ENCODE data around the gene CD44.
"Not testable (repeated sequence)": the region's sequence is repeated elsewhere in the genome, so short reads cannot be mapped to it uniquely, and the experiment has no call there.

Gene CD44

DNA sequence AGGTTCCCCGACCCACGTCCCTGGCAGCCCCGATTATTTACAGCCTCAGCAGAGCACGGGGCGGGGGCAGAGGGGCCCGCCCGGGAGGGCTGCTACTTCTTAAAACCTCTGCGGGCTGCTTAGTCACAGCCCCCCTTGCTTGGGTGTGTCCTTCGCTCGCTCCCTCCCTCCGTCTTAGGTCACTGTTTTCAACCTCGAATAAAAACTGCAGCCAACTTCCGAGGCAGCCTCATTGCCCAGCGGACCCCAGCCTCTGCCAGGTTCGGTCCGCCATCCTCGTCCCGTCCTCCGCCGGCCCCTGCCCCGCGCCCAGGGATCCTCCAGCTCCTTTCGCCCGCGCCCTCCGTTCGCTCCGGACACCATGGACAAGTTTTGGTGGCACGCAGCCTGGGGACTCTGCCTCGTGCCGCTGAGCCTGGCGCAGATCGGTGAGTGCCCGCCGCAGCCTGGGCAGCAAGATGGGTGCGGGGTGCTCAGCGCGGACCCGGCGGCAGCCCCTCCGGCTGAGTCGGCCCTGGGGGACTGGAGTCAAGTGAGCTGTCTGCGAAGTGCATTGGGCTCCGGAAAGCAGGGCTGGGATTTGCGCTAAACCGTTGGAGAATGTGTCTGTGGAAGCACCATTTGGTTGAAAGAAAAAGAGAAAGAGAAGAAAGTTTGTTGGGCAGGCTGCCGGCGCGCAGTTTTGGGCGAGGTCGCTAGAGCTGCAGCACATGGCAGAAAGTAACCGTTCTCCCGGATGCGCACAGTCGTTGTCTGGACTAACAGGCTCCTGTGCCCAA, at the start of gene CD44:
CD44 (plus strand) TSS at position 229 of the 779 bp plus-strand sequence; CDS start at position 362, 133 bp downstream.
- DNase-seq (ENCODE audit: low read depth in 2 of 2): peak; percentile 77 to 85

DNA sequence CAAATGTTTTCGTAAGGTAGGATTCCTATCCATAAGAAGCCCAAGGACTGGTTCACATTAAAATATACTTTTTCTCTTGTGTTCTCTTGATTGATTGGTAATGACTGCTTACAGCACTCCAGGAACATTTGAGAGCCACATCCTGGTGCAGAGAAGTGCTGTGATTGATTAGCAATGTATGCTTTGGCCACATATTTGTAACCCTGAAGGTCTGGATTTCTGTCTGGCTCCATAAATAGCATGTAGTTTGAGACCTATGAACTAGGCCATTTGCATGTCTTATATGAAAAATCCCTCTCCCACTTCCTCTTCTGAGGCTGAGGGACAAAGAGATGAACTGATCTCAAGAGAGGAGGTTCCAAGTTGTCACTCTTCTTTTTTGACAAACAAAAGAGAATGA, 49.3 kb upstream of the CD44 start:
- DNase-seq (ENCODE audit: low read depth in 2 of 2): no peak

DNA sequence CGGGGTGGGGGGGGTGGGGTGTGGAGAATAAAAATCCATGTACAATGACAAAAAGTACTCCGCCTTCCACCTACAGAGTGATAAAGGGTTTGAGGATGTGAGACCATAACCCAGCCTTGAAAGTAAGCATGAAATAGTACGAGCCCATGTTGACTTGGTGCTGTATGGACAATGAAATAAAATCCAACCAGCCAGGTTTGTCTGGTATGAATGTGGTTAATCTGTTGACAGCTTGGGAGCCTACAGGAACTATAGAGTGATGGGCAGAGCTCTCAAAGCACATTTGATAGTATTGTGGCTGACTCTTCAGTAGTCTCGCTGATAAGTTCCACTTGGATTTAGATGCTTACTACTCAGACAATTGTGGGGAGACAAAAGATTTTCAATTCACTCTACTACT, 48.8 kb upstream of the CD44 start:
- no peak for DNase-seq (ENCODE audit: low read depth in 2 of 2)

DNA sequence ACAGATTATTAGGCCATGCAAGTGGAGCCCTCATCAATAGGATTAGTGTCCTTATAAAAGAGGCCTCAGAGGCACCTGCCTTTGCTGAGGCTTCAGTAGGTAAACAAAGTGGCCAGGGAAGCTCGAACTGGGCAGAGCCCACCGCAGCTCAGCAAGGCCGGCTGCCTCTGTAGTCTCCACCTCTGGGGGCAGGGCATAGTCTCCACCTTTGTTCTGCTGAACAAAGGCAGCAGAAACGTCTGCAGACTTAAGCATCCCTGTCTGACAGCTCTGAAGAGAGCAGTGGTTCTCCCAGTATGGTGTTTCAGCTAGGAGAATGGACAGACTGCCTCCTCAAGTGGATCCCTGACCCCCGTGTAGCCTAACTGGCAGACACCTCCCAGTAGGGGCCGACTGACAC, 48.0 kb upstream of the CD44 start:
- not testable (repeated sequence) for DNase-seq (ENCODE audit: low read depth in 2 of 2)

DNA sequence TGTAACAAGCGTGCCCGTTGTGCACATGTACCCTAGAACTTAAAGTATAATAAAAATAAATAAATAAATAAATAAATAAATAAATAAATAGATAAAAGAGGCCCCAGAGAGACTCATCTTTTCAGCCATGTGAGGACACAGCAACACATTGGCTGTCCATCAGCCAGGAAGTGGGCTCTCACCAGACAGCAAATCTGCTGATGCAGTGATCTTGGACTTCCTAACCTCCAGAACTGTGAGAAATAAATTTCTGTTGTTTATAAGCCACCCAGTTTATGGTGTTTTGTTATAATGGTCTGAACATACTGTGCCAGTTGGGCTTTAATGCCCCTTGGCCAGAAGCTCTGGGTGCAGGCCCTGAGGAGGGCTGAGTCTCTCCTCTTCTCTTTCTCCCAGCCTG, 42.2 kb upstream of the CD44 start:
- no peak for DNase-seq (ENCODE audit: low read depth in 2 of 2)

DNA sequence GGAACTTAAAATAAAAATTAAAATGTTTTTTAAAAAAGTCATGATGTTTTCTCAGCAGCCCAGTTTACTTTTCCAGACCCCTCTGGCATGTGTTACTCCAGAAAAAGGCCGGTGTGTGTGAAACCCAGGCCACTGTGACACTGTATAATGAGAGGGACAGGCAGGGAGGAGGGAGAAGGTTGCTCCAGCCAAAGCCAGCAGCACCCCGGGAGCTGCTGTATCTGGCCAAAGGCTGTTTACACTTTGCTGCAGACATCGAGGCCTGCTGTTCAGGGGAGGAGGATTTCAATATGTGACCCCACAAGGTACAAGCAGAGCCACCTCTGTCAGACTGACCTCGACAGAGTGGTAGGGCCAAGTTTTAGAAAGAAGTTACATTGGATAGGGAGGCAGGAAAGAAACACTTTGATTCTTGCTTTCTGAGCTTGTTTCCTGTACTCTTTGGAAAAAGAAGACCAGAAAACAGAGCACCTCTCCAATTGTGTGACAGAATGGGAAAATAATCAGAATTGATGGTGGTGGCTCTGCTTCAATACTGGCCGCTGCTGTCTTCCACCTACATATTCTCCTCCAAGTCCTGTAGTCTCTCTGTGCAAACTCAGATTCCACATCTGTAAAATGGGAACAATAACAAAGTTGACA, 41.0 kb upstream of the CD44 start:
- DNase-seq (ENCODE audit: low read depth in 2 of 2): no peak

DNA sequence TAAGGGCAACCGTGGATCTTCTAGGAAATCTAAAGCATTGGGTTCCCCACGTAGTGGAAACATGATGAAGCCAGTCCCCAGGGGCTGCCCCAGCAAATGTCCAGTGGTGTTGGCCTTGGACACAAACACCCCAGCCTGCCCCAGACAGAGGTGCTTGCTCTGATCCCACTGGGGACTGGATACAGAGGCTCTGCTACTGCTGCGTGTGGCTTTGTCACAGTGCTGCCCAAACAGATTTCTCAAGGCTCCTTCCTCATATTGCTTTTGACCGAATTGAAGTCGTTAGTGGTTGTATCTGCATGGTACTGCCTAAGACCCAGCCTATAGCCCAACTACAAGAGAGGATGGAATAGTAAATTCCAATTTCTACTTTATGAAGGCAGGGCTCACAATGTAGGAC, 40.1 kb upstream of the CD44 start:
- DNase-seq (ENCODE audit: low read depth in 2 of 2): no peak

DNA sequence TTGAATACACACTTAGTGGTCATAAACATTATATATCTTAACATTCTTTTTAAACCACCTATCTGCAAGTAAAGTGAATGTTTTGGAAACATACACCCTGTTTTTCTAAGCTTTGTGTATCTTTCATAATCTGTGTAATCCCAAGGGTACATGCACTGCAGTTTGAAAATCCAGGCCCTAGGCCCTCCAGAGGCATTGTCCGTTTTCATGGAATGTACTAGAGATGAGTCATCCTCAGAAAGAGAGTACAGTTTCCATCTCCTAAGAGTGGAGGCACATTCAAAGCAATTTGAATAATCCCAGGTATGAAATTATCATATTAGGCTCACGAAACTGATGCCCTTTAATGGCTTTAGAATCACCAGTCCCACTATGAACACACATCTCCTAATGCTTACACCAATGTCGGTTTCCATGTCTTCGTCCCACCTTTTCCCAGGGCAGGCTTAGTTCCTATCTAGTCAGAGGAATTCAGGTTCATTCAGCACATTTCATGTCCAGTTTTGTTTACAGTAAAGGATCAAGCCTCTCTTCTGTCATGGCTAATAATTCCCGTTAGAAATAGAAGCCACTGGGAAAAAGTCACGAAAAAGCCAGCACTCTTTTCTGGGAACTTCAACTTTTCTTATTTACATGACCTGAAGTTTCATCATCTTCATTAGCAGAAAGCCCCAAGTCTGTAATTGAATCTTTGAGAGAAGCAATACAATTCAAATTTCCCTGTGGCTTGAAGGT, 39.5 kb upstream of the CD44 start:
- DNase-seq (ENCODE audit: low read depth in 2 of 2): no peak

DNA sequence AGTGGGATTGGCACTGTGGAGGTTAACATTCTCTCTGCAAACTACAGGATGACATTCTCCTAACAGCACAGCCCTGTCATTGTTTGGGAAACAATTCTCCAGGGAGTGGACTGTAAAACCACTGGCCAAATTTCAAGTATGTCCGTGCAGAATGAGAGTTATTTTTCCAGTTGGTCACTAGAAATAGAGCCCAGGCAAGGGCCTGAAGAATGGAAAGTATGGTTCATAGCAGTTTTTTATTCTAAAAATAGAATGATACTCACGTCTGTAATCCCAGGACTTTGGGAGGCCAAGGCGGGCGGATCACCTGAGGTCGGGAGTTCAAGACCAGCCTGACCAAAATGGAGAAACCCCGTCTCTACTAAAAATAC, 39.0 kb upstream of the CD44 start:
- DNase-seq (ENCODE audit: low read depth in 2 of 2): no peak

DNA sequence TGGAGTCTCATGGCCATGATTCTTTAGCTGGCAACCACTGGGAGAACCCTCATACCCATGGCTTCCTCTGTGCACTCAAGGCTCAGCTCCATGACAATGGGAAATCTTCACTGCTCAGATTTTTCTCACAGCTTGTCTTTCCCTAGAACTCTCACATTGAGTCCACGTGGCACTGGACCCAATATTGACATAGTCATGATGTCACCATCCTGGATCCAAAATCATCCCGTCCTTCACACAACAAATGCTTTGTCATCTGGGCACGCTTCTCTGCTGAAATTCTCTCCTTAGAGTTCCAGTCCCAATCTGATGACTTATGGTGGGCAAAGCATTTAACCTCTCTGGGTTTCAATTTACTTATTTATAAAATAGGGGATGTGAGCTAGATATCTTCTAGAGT, 37.7 kb upstream of the CD44 start:
- DNase-seq (ENCODE audit: low read depth in 2 of 2): no peak

DNA sequence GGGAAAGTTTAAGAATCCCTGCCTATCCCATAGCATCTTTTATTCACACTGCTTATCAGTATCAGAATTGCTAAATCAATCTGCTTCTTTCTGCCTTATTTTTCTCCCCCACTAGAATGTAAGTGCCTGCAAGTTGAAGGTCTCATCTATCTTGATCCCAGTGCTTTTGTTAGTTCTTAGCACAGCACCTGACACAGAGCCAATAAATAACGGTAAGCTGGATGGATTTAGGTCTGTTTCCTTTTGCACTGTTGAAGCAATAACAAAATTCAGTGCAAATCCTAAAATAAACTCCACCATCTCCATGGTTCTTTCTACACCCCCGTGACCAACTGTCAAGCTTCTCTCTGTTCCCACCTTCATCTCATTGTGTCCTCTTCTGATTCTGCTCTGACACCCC, 36.7 kb upstream of the CD44 start:
- no peak for DNase-seq (ENCODE audit: low read depth in 2 of 2)

DNA sequence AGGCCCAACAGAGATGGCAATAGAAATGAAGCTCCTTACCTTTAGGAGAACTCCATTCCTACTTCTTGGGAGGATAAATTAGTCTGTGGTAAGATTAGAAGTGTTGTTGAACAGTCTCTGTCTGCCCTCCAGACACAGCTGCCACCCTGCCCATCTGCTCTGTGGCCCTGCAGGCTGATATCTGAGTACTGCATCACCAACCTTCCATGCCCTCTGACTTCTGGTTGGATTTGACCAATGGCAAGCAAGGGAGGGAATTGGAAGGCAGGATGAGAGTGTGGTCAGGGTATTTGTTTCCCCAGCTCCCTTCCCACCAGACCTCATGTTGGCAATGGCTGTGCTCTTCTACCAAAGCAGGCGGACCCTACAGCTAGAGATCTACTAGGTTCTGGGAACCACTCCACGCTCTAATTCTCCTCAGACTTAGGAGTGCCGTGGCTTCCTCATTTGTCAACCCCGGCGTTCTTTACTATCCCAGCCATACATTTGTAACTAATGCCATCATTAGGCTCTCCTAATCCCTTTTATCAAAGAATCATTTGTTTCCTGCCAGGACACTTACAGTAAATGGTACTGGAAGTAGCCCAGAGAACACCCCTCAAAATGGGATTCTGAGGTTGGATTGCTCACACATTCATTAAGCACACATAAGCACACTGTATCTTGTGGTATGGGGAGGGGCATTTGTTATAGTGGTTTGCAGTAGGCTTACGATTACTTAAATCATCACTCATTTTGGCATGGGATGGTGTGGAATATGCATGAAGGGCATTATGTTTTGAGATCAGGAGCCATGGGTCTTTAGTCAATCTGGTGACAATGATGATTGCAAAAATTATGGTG, 35.4 kb upstream of the CD44 start:
- DNase-seq (ENCODE audit: low read depth in 2 of 2): no peak

DNA sequence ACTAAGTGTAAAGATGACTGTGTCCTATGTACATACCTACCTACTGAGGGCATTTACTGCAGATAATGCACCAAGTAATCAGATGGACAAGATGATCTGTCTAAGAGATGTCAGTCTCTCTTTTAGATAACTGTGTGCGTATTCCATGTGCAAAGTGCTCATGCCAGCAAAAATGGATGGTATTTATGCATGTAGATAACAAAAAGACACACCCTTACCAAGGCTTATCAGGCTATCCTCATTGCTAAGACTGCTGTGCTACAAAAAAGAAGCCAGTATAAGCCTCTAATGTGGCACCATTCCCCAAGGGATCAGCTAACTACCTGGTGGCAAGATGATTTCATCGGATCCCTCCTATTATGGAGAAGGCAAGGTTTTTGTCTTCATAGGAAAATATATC, 34.3 kb upstream of the CD44 start:
- no peak for DNase-seq (ENCODE audit: low read depth in 2 of 2)

DNA sequence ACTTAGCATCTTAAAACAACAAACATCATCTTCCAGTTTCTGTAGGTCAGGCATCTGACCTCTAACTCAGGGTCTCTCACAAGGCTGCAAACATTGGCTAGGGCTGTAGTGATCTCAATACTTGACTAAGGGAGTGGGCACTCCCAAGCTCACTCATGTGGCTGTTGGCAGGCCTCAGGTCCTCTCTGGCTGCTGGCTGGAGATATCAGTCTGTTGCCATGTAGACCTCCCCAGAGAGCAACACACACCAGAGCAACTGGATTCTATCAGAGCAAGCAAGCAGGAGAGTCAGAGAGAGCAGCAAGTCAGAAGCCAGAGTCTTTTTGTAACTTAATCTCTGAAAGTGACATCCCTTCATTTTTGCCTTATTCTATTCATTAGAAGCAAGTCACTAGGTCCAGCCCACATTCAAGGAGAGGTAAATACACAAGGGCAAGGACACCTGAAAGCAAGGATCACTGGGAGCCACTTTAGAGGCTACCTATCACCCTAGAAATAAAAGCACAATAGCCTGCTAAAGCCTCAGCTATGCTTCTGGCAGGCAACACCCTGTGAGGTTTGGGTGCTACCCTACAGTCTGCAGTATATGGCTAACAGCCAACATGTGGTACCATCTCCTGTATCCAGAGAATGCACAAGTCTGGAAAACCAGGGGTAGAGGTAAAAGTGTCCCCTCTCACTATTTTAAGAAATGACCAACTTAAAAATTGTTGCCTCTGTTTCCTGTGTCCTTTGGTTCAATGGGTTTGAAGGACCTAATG, 33.5 kb upstream of the CD44 start:
- DNase-seq (ENCODE audit: low read depth in 2 of 2): no peak

DNA sequence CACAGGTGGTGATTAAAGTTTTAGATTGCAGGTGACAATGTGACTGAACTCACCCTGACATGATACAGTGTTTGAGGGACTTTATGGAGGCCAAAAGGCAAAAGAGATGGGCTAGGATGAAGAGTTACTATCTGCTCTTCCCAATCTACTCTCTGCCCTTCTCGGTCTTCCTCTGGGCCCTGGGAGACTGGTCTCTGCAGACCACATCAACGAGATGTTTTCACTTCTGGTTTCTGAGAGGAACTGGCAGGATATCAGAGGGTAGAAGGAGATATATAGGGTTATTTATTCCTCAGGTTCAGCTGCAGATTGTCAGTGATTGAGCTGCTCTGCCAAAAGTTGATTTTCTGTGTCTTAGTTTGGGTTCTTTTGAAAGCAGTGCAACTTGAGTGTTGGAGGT, 32.4 kb upstream of the CD44 start:
- no peak for DNase-seq (ENCODE audit: low read depth in 2 of 2)

DNA sequence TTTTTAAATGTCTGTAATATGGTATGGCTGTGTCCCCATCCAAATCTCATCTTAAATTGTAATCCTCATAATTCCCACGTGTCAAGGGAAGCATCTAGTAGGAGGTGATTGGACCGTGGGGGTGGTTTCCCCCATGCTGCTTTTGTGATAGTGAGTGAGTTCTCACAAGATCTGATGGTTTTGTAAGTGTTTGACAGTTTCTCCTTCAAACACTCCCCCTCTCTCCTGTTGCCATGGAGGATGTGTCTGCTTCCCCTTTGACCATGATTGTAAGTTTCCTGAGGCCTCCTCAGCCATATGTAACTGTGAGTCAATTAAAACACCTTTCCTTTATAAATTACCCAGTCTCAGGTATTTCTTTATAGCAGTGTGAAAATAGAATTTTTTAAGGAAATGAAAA, 31.1 kb upstream of the CD44 start:
- no peak for DNase-seq (ENCODE audit: low read depth in 2 of 2)

DNA sequence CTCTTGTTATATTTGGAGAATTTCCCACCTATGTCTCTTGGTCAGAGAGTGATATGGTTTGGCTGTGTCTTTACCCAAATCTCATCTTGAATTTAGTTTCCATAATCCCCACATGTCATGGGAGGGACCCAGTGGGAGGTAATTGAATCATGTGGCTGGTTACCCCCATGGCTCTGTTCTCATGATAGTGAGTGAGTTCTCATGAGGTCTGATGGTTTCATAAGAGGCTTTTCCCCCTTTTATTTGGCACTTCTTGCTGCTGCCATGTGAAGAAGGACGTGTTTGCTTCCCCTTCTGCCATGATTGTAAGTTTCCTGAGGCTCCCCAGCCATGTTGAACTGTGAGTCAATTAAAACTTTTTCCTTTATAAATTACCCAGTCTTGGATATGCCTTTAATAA, 30.6 kb upstream of the CD44 start:
- DNase-seq (ENCODE audit: low read depth in 2 of 2): not testable (repeated sequence)

DNA sequence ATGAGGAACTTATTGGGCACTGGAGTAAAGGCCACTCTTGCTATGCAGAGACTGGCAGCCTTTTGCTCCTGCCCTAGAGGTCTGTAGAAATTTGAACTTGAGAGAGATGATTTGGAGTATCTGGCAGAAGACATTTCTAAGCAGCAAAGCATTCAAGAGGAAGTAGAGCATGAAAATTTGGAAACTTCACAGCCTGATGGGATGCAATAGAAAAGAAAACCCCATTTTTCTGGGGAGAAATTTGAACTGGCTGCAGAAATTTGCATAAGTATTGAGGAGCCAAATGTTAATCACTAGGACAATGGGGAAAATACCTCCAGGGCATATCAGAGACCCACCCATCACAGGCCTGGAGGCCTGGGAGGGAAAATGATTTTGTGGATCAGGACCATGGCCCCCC, 29.9 kb upstream of the CD44 start:
- no peak for DNase-seq (ENCODE audit: low read depth in 2 of 2)

DNA sequence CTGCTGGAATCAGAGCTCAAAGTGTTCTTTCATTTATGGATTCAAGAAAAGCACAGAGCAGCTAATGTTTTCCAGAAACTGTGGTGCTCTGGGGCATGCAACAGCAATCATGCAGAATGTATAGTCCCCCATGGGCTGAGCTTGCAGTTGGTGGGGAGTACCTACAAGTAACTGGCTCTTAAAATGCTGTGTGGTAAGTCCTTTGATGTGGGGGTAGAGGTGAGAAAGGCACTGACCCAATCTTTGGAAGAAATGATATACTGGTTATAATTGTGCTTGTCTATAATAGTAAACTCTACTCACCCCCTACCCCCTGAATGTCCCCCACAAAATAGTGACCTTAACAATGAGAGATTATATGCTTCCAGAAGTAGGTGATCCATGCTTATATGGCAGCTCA, 29.1 kb upstream of the CD44 start:
- DNase-seq (ENCODE audit: low read depth in 2 of 2): no peak

DNA sequence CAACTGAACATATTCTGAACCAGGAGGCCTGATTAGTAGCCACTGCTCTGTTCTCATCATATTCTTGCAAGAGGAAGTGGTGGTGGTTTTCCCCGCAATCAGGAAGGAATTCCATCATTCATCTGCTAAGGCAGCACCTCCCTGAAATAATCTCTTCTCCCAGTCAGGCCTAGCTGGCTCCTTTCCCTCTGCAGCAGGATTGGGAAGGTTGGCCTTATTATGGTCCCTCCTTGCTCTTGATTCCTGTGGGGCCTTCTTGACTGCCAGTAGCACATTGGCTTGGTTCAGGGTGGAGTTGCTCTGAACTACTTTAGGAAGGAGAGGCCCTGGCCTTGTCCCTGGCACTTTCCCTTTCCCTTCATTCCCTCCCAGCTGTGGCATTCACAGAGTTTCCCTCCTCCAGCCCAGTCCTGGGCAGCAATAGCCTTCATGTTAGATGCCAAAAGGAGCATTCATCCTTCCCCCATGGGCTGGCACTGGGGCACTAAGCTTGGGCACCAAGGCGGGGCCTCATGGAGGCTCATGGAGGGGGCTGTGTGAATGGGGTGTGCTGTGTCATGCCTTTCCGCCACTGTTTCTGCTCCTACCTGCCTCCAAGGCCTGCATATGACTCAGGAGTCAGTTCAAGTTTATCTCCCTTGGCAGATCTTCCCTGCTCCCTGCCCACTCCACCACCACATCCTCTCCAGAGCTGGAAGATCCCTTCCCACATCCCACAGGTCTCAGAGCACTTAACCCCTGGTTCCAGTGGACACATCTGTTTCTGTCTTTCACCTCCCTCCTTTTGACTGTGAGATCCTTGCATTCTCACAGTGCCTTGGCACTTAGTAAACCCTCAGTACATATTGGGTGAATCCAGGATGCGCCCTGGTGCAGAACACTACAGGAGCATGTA, 27.6 kb upstream of the CD44 start:
- DNase-seq (ENCODE audit: low read depth in 2 of 2): no peak
